ENCODE results near the gene CHST13.

- no peak for TF ChIP-seq CTCF (IDR thresholded peaks at IDR 0.05)
- TF ChIP-seq POLR2A (IDR thresholded peaks at IDR 0.05), result no peak
These were observed 5.8 kb upstream of the CHST13 start for GRCh38 chr3:126517986-126518778.

Data from adrenal gland (tissue), 5 donors.